ENCODE data around the gene DPEP2.
"Not testable (repeated sequence)": the region's sequence is repeated elsewhere in the genome, so short reads cannot be mapped to it uniquely, and the experiment has no call there.

Gene DPEP2

GRCh38 chr16:68005211-68005610 lies 5.9 kb upstream of the DPEP2 start:
- no peak for DNase-seq

DNA sequence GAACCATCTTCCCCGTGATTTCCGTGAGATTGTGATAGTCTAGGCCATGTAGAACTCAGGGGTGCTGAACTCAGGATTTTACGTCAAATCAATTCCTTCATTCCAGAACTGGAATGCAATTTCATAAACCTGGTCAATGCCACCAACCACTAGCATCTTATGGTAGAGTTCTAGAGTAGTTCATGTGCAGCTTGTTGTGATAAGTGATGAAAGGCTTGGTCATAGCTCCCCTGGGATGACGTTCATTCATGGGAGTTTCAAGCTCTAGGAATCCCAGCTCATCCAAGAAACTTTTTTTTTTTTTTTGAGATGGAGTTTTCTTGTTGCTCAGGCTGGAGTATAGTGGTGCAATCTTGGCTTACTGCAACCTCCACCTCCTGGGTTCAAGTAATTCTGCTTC lies 3.7 kb upstream of the DPEP2 start:
- no peak for DNase-seq

GRCh38 chr16:68000450-68000849 lies 1.2 kb upstream of the DPEP2 start:
- DNase-seq: no peak

DNA sequence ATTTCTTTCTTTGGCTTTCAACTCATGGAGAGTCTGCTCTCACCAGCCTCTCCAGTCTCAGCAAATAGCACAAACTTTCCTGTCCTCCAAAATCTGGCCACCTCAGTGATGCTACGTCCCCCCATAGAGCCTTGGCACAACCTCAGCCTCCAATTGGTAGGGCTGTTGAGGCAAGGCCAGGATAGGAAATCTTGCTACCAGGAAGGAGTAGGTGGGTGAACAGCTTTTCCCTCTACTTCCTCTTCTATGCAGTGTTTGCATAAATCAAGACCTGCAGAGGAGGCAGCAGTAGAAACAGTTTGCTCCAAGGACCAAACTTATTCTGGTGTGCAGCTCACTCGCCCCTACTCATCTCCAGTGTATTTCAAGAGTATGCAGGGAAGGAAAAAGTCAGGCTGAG lies 701 bp upstream of the DPEP2 start:
- no peak for DNase-seq

DNA sequence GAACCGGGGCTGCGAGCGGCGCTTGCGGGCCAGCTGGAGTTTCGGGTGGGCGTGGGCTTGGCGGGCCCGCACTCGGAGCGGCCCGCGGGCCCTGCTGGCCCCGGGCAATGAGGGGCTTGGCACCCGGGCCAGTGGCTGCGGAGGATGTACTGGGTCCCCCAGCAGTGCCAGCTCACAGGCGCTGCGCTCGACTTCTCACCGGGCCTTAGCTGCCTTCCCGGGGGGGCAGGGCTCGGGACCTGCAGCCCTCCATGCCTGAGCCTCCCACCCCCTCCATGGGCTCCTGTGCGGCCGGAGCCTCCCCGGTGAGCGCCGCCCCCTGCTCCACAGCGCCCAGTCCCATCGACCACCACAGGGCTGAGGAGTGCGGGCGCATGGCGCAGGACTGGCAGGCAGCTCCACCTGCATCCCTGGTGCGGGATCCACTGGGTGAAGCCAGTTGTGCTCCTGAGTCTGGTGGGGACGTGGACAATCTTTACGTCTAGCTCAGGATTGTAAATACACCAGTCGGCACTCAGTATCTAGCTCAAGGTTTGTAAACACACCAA lies 979 bp downstream of the DPEP2 start:
- DNase-seq: not testable (repeated sequence)

- DNase-seq: no peak
These were observed 2.6 kb downstream of the DPEP2 start for GRCh38 chr16:67996666-67997065.

- peak; percentile 31 for DNase-seq
These were observed 3.9 kb downstream of the DPEP2 start for GRCh38 chr16:67995423-67995822.

DNA sequence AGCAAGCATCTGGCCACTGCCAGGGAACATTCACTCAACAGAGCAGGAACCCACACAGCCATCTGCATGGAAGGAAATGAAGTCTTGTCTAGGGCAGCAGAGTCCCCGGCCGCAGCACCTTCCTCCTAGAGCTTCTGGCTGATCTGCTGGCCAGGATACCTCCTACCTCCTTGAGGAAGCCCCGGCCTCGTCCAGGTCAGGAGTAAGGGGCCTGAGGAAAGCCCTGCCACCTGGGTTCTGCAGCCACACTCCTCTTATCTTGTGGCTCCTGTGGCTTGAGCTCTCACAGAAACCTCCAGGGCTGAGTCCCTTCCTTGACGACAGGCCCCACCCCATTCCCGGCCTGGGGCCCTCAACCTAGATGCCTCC lies 5.3 kb downstream of the DPEP2 start:
- DNase-seq: not testable (repeated sequence)

- DNase-seq: peak; percentile 85
These were observed 5.9 kb downstream of the DPEP2 start for GRCh38 chr16:67993207-67994039.

- DNase-seq: no peak
These were observed 6.5 kb downstream of the DPEP2 start for GRCh38 chr16:67992661-67993206.

DNA sequence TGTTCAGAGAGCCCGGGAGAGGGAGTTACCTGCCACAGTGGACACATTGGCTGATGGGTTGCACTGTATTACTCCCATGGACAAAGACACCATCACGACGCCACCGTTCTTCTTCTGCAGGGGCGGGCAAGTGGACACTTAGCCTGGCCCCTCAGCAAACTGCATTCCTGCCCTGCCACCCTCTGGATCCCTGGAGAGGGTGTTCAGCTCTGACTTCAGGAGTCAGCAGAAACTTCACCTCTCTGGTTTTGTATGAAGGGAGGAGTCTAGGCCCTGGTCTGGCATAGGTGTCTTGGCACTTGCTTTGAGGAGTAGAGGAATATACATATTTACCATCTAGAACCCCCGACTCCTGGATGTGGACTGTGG lies 9.3 kb downstream of the DPEP2 start:
- DNase-seq: no peak

- no peak for DNase-seq
These were observed 9.8 kb downstream of the DPEP2 start for GRCh38 chr16:67989322-67990017.

DNA sequence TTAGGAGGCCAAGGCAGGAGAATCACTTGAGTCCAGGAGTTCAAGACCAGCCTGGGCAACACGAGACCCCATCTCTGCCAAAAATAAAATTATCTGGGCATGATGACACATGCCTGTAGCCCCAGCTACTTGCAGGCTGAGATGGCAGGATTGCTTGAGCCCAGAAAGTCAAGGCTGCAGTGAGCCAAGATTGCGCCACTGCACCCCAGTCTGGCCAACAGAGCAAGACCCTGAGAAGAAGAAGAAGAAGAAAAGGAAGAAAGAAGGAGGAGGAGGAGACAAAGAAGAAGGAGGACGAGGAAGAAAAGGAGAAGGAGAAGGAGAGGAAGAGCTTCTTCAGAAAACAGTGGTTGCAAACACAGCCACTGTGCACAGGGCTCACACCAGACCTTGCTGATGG lies 10.6 kb downstream of the DPEP2 start:
- no peak for DNase-seq

DNA sequence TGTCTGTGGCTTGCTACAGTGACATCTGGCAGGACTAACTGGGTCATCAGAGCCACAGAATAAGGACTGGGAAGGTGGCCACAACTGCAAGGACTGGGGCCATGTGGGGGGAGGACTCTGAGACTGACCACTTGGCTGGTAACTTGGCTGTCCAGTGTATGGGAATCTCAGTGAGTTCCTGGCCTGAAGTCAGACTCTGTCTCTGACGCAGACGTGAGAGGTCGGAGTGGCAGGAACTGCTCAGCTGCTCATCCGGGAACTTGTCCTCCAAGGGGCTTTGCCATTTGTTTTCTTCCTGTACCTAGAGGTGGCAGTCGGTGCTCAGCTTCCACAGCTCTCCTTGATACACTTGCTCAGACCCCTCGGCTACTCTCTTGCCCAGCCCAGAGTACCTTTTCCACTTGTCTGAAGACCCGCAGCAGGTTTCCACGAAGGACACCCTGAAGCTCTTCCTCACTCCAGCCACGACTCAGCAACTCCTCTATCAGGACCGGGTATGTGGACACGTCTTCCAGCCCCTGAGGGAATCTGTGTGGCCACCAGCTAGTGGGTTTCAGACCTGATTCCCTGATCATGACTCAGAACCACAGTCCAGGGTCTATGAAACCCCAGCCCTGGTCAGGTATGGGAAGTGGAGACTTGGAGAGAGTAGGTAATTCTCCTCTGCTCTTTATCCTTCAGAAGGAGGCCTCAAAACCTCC lies 11.7 kb downstream of the DPEP2 start:
- no peak for DNase-seq

- no peak for DNase-seq
These were observed 12.3 kb downstream of the DPEP2 start for GRCh38 chr16:67986949-67987348.

DNA sequence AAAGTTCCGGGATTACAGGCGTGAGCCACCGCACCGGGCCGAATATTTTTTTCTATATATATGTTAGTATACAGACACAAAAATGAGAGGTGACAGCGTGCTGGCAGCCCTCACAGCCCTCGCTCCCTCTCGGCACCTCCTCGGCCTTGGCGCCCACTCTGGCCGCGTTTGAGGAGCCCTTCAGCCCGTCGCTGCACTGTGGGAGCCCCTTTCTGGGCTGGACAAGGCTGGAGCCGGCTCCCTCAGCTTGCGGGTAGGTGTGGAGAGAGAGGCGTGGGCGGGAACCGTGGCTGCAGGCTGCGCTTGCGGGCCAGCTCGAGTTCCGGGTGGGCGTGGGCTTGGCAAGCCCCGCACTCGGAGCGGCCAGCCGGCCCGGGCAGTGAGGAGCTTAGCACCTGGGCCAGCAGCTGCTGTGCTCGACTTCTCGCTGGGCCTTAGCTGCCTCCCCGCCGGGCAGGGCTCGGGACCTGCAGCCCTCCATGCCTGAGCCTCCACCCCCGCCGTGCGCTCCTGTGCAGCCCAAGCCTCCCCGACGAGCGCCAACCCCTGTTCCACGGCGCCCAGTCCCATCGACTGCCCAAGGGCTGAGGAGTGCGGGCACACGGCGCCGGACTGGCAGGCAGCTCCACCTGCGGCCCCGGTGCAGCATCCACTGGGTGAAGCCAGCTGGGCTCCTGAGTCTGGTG lies 17.1 kb downstream of the DPEP2 start:
- no peak for DNase-seq

- no peak for DNase-seq
These were observed 19.2 kb downstream of the DPEP2 start, which contains the start of gene DPEP3 for GRCh38 chr16:67979955-67980678. DPEP3 (minus strand) TSS chr16:67980499; CDS start chr16:67980380, 119 bp downstream.

GRCh38 chr16:67977469-67978227 lies 21.6 kb downstream of the DPEP2 start:
- DNase-seq: no peak

GRCh38 chr16:67977005-67977404 lies 22.3 kb downstream of the DPEP2 start:
- no peak for DNase-seq

GRCh38 chr16:67976205-67976604 lies 23.1 kb downstream of the DPEP2 start:
- no peak for DNase-seq

Data from stimulated activated CD4-positive, alpha-beta T cell treated with anti-CD3 and anti-CD28 coated beads, Interleukin-1b, Interleukin-23, amount 100 ng/mL, for 48 hours (primary cell).